Suprapubic skin (tissue), 4 donors: ENCODE measurements around the gene EXOC6.

ENCODE experiments used
- POLR2A ChIP-seq, 2 donors: fragments of 450-650 bp; IDR thresholded peaks; one replicate each; pipeline ENCODE4 v1.6.1; 2017; ENCODE audit warnings: antibody characterized with exemption in 2 of 2, mild to moderate bottlenecking in 2 of 2, moderate library complexity in 2 of 2
- POLR2AphosphoS5 ChIP-seq, 3 donors: sonication (generic); formaldehyde crosslinking; IDR thresholded peaks; one replicate each; pipeline ENCODE4 v1.6.1; 2017; ENCODE audit warnings: antibody characterized with exemption in 3 of 3
- TF ChIP-seq, protein P1 (sequence below), 2 donors: fragments of 200-600 bp in 1 of 2; fragments of 450-650 bp in 1 of 2; sonication (generic) in 1 of 2; IDR thresholded peaks; one replicate each; pipeline ENCODE4 v1.5.1; 2016 to 2019; ENCODE audit warnings: antibody characterized with exemption in 2 of 2, mild to moderate bottlenecking in 1 of 2, moderate library complexity in 1 of 2

DNA sequence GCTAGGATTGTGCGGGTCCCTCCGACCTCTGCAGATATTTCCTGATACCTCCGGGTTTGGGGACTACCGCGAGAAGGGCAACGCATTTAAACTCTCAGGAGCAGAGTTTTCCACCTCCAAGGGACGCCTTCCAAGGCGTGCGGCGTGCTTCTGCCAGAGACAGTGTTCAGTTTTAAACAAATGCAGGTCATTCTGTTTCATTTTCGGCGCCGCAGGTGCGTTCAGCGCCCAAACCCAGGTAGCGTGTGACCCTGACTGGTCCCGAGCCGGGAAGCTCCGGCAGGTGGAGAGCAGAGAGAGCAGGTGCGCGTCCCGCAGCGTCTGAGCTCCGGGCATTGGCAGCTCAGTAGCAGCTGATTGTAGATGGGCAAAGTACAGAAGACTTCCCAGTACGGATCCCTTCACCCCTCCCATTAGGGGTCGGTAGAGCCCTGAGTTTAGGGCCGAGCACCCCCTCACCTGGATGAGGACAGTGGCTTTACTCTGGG lies 223.9 kb downstream of the EXOC6 start:
- no peak for TF ChIP-seq POLR2AphosphoS5 (IDR thresholded peaks at IDR 0.05)
- no peak for TF ChIP-seq POLR2A (IDR thresholded peaks at IDR 0.05)
- TF ChIP-seq, protein P1, sequence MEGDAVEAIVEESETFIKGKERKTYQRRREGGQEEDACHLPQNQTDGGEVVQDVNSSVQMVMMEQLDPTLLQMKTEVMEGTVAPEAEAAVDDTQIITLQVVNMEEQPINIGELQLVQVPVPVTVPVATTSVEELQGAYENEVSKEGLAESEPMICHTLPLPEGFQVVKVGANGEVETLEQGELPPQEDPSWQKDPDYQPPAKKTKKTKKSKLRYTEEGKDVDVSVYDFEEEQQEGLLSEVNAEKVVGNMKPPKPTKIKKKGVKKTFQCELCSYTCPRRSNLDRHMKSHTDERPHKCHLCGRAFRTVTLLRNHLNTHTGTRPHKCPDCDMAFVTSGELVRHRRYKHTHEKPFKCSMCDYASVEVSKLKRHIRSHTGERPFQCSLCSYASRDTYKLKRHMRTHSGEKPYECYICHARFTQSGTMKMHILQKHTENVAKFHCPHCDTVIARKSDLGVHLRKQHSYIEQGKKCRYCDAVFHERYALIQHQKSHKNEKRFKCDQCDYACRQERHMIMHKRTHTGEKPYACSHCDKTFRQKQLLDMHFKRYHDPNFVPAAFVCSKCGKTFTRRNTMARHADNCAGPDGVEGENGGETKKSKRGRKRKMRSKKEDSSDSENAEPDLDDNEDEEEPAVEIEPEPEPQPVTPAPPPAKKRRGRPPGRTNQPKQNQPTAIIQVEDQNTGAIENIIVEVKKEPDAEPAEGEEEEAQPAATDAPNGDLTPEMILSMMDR (IDR thresholded peaks at IDR 0.05) = no peak
